ENCODE results near the gene SSNA1.

SSNA1 gene

GRCh38 chr9:137221506-137222111 is 33.1 kb downstream of the SSNA1 start:
- DNase-seq (ENCODE audit: low read depth), result no peak

GRCh38 chr9:137222190-137223077 is 34.0 kb downstream of the SSNA1 start, which contains the start of gene RNF208:
Gene RNF208, minus strand, starts transcription at chr9:137222240. Its CDS starts 1,028 bp downstream, at chr9:137221212.
- DNase-seq (ENCODE audit: low read depth), result no peak

- DNase-seq (ENCODE audit: low read depth), result peak; percentile 96
These were observed 34.8 kb downstream of the SSNA1 start for GRCh38 chr9:137223078-137223970.

GRCh38 chr9:137224830-137225694 is 36.6 kb downstream of the SSNA1 start, which contains the start of gene CYSRT1:
Gene CYSRT1, plus strand, starts transcription at chr9:137225174. Its CDS starts 448 bp downstream, at chr9:137225622.
- DNase-seq (ENCODE audit: low read depth), result no peak

- DNase-seq (ENCODE audit: low read depth), result no peak
These were observed 37.3 kb downstream of the SSNA1 start for GRCh38 chr9:137225699-137226331.

- no peak for DNase-seq (ENCODE audit: low read depth)
These were observed 38.0 kb downstream of the SSNA1 start for GRCh38 chr9:137226338-137227053.

GRCh38 chr9:137227054-137227852 is 38.8 kb downstream of the SSNA1 start, which contains the start of gene RNF224:
Gene RNF224, plus strand, starts transcription at chr9:137227502. Its CDS starts 834 bp downstream, at chr9:137228336.
- DNase-seq (ENCODE audit: low read depth), result peak; percentile 51

GRCh38 chr9:137227853-137228505 is 39.5 kb downstream of the SSNA1 start:
- no peak for DNase-seq (ENCODE audit: low read depth)

GRCh38 chr9:137228506-137228967 is 40.1 kb downstream of the SSNA1 start:
- DNase-seq (ENCODE audit: low read depth), result no peak

GRCh38 chr9:137228968-137229896 is 40.8 kb downstream of the SSNA1 start:
- DNase-seq (ENCODE audit: low read depth), result no peak

- DNase-seq (ENCODE audit: low read depth), result no peak
These were observed 41.6 kb downstream of the SSNA1 start for GRCh38 chr9:137229903-137230704.

GRCh38 chr9:137230705-137231371 is 42.4 kb downstream of the SSNA1 start, which contains the start of gene SLC34A3:
Gene SLC34A3, plus strand, starts transcription at chr9:137230901. Its CDS starts 802 bp downstream, at chr9:137231703.
- no peak for DNase-seq (ENCODE audit: low read depth)

- no peak for DNase-seq (ENCODE audit: low read depth)
These were observed 43.0 kb downstream of the SSNA1 start for GRCh38 chr9:137231372-137232039.

- DNase-seq (ENCODE audit: low read depth), result no peak
These were observed 43.6 kb downstream of the SSNA1 start for GRCh38 chr9:137232101-137232500.

- DNase-seq (ENCODE audit: low read depth), result no peak
These were observed 44.0 kb downstream of the SSNA1 start for GRCh38 chr9:137232510-137232909.

All from fibroblast of gingiva (primary cell).